Measurements from ENCODE around the gene DSCAM. TPM values are rescaled to one million over a fixed set of nuclear protein-coding genes. Genes with fewer than 3 reads are reported as not detected.

DSCAM gene
- total and polyA plus RNA-seq, 2 donors (not counting 1 experiment from before 2014, with no cell fraction given) = not detected

- POLR2A ChIA-PET = no interaction called here
- Mint-ChIP-seq H3K9me3 (ENCODE audit: insufficient read depth) (peaks cover 7% of the 10 kb centered on the region), H3K4me1 (no peaks in the 10 kb centered on the region), H3K27ac (no peak overlapping the region), H3K4me3 (no peak overlapping the region), H3K27me3 (no peaks in the 10 kb centered on the region)
- DNase-seq (no peak), ATAC-seq (ENCODE audit: low read depth) (no peak)
- H3K36me3 ChIP-seq (replicated peaks in 1 of 2; ENCODE audit: control extremely low read depth in 1 of 2, control insufficient read depth in 1 of 2, extremely low read depth in 1 of 2, insufficient read depth in 2 of 2, low read length in 1 of 2) = no peaks in the 10 kb centered on the region
- H3K4me3 ChIP-seq (ENCODE audit: control extremely low read depth in 1 of 5, extremely low read depth in 1 of 5, insufficient read depth in 1 of 5, low read depth in 2 of 5, low read length in 4 of 5) = no peak overlapping the region
- intact Hi-C loops (cut with micrococcal nuclease) = no loop called here
- no peaks in the 10 kb centered on the region for H3K27me3 ChIP-seq (replicated peaks in 1 of 4; ENCODE audit: control extremely low read depth in 1 of 4, control insufficient read depth in 3 of 4, insufficient read depth in 4 of 4, low read length in 3 of 4)
- H3K79me2 ChIP-seq (ENCODE audit: control insufficient read depth, insufficient read depth, low read length) = no peaks in the 10 kb centered on the region
- no peaks in the 10 kb centered on the region for H3K4me1 ChIP-seq (ENCODE audit: control insufficient read depth in 2 of 2, insufficient read depth in 2 of 2, low read length in 2 of 2)
- no peak overlapping the region for H3K27ac ChIP-seq (ENCODE audit: low read length in 2 of 2)
- 98% methylated on average over 4 of the region's 4 CpGs for WGBS (ENCODE audit: insufficient coverage)
- no peaks in the 10 kb centered on the region for H3K9me3 ChIP-seq (ENCODE audit: control extremely low read depth in 1 of 3, control insufficient read depth in 2 of 3, insufficient read depth in 1 of 3, low read length in 2 of 3)
- no peak overlapping the region for H2AFZ ChIP-seq (ENCODE audit: insufficient read depth, low read depth, low read length, poor library complexity, severe bottlenecking)
- H3K9ac ChIP-seq (ENCODE audit: low read length) = no peak overlapping the region
- no peaks in the 10 kb centered on the region for H4K20me1 ChIP-seq (ENCODE audit: control insufficient read depth, insufficient read depth, low read length, poor library complexity, severe bottlenecking)
- no peak overlapping the region for H3K4me2 ChIP-seq (replicated peaks; ENCODE audit: low read depth, low read length, poor library complexity, severe bottlenecking)
- TF ChIP-seq CTCF (IDR thresholded peaks at IDR 0.05) (no peak), EZH2 (IDR thresholded peaks at IDR 0.05; ENCODE audit: borderline replicate concordance, insufficient read depth, low read depth, low read length, poor library complexity, severe bottlenecking) (no peak)
- CTCF ChIA-PET = no interaction called here
These were observed 562.5 kb downstream of the DSCAM start for GRCh38 chr21:40284409-40284808.

- Mint-ChIP-seq H3K9me3 (ENCODE audit: insufficient read depth) (peaks cover 7% of the 10 kb centered on the region), H3K27me3 (no peaks in the 10 kb centered on the region), H3K4me1 (no peaks in the 10 kb centered on the region), H3K27ac (no peak overlapping the region), H3K4me3 (no peak overlapping the region)
- DNase-seq = no peak
- no peak overlapping the region for H3K9ac ChIP-seq (ENCODE audit: low read length)
- intact Hi-C loops (cut with micrococcal nuclease) = no loop called here
- H2AFZ ChIP-seq (ENCODE audit: insufficient read depth, low read depth, low read length, poor library complexity, severe bottlenecking) = no peak overlapping the region
- no peaks in the 10 kb centered on the region for H3K79me2 ChIP-seq (ENCODE audit: control insufficient read depth, insufficient read depth, low read length)
- no peak for ATAC-seq (ENCODE audit: low read depth)
- ChIA-PET POLR2A (no interaction called here), CTCF (no interaction called here)
- no peaks in the 10 kb centered on the region for H3K9me3 ChIP-seq (ENCODE audit: control extremely low read depth in 1 of 3, control insufficient read depth in 2 of 3, insufficient read depth in 1 of 3, low read length in 2 of 3)
- no peaks in the 10 kb centered on the region for H3K27me3 ChIP-seq (replicated peaks in 1 of 4; ENCODE audit: control extremely low read depth in 1 of 4, control insufficient read depth in 3 of 4, insufficient read depth in 4 of 4, low read length in 3 of 4)
- no peak overlapping the region for H3K27ac ChIP-seq (ENCODE audit: low read length in 2 of 2)
- H3K4me1 ChIP-seq (ENCODE audit: control insufficient read depth in 2 of 2, insufficient read depth in 2 of 2, low read length in 2 of 2) = no peaks in the 10 kb centered on the region
- no peaks in the 10 kb centered on the region for H4K20me1 ChIP-seq (ENCODE audit: control insufficient read depth, insufficient read depth, low read length, poor library complexity, severe bottlenecking)
- no CpG with 5 or more reads among the region's 3 CpGs for WGBS (ENCODE audit: insufficient coverage)
- H3K4me3 ChIP-seq (ENCODE audit: control extremely low read depth in 1 of 5, extremely low read depth in 1 of 5, insufficient read depth in 1 of 5, low read depth in 2 of 5, low read length in 4 of 5) = no peak overlapping the region
- H3K36me3 ChIP-seq (replicated peaks in 1 of 2; ENCODE audit: control extremely low read depth in 1 of 2, control insufficient read depth in 1 of 2, extremely low read depth in 1 of 2, insufficient read depth in 2 of 2, low read length in 1 of 2) = no peaks in the 10 kb centered on the region
- TF ChIP-seq CTCF (IDR thresholded peaks at IDR 0.05) = no peak
- TF ChIP-seq EZH2 (IDR thresholded peaks at IDR 0.05; ENCODE audit: borderline replicate concordance, insufficient read depth, low read depth, low read length, poor library complexity, severe bottlenecking) = no peak
- no peak overlapping the region for H3K4me2 ChIP-seq (replicated peaks; ENCODE audit: low read depth, low read length, poor library complexity, severe bottlenecking)
These were observed 563.8 kb downstream of the DSCAM start for GRCh38 chr21:40282912-40283886.
